Duodenal mucosa (tissue), 2 donors: Measurements from ENCODE around the gene IGF2BP2.

Experiments
- H3K27ac ChIP-seq: one replicate; pipeline ENCODE4 v1.7.0; 2013; ENCODE audit warnings: low read depth, low read length
- H3K27me3 ChIP-seq, 2 donors: one replicate each; pipeline ENCODE4 v1.7.0; 2013; ENCODE audit warnings: low read length in 2 of 2, control low read depth in 1 of 2; ENCODE audit not compliant: insufficient read depth in 2 of 2, control insufficient read depth in 1 of 2
- H3K36me3 ChIP-seq, 2 donors: one replicate each; pipeline ENCODE4 v1.7.0; 2013; ENCODE audit warnings: low read length in 2 of 2, control low read depth in 1 of 2; ENCODE audit not compliant: insufficient read depth in 2 of 2, control insufficient read depth in 1 of 2
- H3K4me1 ChIP-seq, 2 donors: one replicate each; pipeline ENCODE4 v1.7.0; 2013; ENCODE audit warnings: low read length in 2 of 2, control low read depth in 1 of 2; ENCODE audit not compliant: insufficient read depth in 2 of 2, control insufficient read depth in 1 of 2
- H3K4me3 ChIP-seq, 2 donors: one replicate each; pipeline ENCODE4 v1.7.0; 2013; ENCODE audit warnings: low read length in 2 of 2, low read depth in 1 of 2
- H3K9ac ChIP-seq, 2 donors: one replicate each; pipeline ENCODE4 v1.7.0; 2013; ENCODE audit warnings: low read length in 2 of 2, low read depth in 1 of 2
- H3K9me3 ChIP-seq, 2 donors: one replicate each; pipeline ENCODE4 v1.7.0; 2013; ENCODE audit warnings: low read length in 2 of 2, control low read depth in 1 of 2; ENCODE audit not compliant: control insufficient read depth in 1 of 2

The IGF2BP2 gene

DNA sequence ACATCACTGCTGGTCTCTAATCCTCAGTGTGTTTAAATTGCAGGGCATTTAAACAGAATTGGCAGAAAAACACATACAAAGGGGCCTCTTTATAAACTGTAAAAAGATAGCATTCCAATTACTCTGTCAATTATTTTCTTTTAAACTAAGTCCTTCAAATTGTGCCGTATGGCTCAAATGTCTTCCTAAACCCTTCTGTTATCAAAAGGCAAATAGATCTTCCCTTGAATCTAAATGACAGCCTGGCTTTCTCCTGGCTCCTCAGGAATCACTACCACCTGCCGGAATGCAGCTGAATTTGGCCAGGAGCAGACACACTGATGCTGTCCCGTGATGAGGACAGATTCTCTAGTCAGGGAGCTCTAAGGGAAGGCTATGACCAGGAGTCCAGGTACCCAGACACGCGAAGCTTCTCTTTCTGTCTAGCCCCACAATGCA is 85.6 kb downstream of the IGF2BP2 start:
- Histone ChIP-seq H3K36me3 (no peaks in the 10 kb centered on the region), H3K27me3 (no peaks in the 10 kb centered on the region), H3K9ac (no peak overlapping the region), H3K9me3 (no peaks in the 10 kb centered on the region), H3K4me1 (no peaks in the 10 kb centered on the region), H3K27ac (no peak overlapping the region), H3K4me3 (no peak overlapping the region)

DNA sequence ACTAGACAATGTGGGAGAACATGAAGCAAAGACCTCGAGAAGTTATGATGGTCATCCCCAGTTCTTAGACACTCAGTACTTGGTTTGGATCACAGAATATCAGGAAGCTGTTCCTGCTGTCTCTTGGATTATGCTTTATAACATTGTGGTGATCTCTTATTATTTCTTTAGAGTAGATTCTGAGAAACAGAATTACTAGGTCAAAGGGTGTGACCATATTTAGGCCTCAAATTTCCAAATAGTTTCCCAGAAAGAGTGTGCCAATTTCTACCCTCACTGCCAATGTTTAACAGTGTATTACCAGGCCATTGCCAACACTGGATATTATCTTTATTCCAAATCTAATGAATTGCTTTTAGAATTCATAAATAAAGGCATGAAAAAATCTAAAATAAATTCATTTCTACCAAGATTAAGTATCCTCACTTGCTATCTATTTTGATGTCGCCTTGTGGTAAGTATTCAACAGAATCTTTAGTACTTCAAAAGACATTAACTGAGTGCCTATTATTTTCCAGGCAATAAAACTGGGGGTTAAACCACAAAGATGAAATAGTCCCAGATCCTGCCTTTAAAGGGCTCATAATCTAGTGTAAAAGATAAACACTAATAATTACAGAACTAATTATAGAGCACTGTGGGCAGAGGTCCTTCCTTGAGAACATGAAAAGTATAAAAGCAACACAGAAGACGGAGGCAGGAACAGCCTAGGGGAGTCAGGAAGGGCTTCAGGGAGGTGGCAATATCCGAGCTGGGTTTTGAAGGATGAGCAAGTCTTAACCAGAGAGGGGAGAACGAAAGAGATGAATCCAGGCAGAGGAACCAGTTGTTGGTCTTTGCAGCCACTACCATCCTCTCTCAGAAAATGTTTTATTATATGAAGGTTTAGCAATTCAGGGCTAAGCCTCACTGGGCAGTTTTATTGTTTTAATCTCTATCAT is 86.8 kb downstream of the IGF2BP2 start:
- Histone ChIP-seq H3K27ac (no peak overlapping the region), H3K9me3 (no peaks in the 10 kb centered on the region), H3K9ac (no peak overlapping the region), H3K4me1 (no peaks in the 10 kb centered on the region), H3K27me3 (no peaks in the 10 kb centered on the region), H3K4me3 (no peak overlapping the region), H3K36me3 (no peaks in the 10 kb centered on the region)

DNA sequence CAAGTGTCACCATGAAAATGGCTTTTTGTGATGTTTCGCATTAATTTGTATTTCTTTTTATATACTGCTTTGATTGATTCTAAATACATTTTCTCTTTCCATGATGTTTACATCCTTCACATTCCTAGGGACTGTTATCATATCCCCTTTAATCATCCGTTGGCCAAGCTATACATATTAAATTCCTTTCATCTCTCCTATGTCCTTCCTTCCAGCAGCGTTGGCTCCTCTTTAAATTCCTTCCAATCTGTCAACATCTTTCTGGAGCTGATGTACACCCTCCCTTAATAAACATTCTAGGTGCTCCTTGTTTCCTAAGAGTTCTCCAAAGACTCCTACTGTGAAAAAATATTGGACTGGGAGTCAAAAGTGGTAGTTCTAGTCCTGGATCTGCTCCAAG is 87.8 kb downstream of the IGF2BP2 start:
- Histone ChIP-seq H3K4me3 (no peak overlapping the region), H3K27me3 (no peaks in the 10 kb centered on the region), H3K4me1 (no peaks in the 10 kb centered on the region), H3K9me3 (no peaks in the 10 kb centered on the region), H3K9ac (no peak overlapping the region), H3K36me3 (no peaks in the 10 kb centered on the region), H3K27ac (no peak overlapping the region)

DNA sequence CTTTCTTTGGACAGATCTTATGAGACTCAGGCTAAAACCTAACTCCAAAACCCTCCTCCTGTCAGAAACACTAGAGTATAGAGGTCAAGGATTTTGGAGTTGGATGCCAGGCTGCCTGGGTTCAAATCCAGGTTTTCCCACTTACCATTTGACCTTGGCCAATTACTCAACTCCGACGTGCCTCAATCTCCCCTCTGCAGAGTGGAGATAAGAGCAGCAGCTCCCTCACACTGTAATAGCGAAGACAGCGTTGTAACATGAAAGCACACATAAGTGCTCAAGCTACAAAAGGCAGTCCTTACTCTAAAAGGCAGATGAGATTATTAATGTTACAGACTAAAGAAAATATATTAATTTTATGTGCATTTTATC is 90.1 kb downstream of the IGF2BP2 start:
- H3K9ac ChIP-seq, result no peak overlapping the region
- H3K36me3 ChIP-seq, result no peaks in the 10 kb centered on the region
- no peaks in the 10 kb centered on the region for H3K27me3 ChIP-seq
- H3K27ac ChIP-seq, result no peak overlapping the region
- no peak overlapping the region for H3K4me3 ChIP-seq
- H3K4me1 ChIP-seq, result no peaks in the 10 kb centered on the region
- no peaks in the 10 kb centered on the region for H3K9me3 ChIP-seq

DNA sequence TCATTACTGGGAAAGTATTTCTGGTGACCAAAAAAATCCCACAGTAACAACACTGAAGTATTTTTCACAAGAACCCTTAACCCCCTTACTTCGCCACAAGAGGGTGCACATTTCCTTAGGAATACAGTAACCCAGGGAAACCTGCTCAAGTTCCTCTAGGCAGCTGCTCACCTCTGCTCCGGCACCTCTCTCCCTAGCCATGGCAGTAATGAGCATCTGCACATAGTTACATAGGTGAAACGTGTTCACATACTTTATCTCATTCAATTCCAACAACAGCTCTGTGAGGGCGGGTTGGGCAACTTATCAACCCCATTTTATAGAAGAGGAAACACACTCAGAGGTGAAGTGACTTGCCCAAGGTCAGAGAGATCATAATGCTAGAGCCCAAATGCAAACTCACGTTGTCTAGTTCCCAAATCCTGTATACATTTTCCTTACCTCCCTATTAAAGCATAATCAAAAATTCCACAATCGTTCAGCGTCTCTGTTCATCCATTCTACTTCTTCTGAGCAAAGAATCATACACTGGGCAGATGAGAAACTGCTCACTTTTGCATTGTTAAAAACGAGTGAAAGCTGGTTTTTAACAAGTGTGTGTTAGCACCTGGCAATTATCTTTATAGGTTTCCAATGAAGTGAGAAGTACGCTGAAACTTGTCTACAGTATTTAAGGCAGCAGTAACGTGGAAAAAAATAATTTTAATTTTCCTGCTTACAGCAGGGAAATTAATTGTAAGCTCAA is 90.7 kb downstream of the IGF2BP2 start:
- Histone ChIP-seq H3K27me3 (no peaks in the 10 kb centered on the region), H3K27ac (no peak overlapping the region), H3K9ac (no peak overlapping the region), H3K4me1 (no peaks in the 10 kb centered on the region), H3K9me3 (no peaks in the 10 kb centered on the region), H3K36me3 (no peaks in the 10 kb centered on the region), H3K4me3 (no peak overlapping the region)

DNA sequence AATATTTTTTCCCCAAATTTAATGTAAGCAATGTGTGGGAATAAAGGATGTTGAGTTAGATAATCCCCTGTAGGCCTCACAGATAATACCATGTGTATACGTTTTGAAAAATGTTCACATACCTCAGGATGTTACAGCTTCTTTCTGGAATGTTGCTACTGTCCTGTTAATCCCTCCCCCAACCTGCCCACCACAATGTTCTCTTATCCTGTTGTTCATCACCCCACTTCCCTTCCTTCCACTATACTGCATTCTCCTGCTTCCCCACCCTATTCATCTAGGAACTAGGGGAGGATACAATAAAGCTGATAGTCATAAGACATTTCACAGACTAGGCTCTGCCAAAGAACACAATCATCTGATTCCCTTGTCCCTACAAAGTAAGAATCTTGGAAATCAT is 92.1 kb downstream of the IGF2BP2 start:
- H3K27ac ChIP-seq, result no peak overlapping the region
- H3K27me3 ChIP-seq, result no peaks in the 10 kb centered on the region
- H3K9ac ChIP-seq, result no peak overlapping the region

DNA sequence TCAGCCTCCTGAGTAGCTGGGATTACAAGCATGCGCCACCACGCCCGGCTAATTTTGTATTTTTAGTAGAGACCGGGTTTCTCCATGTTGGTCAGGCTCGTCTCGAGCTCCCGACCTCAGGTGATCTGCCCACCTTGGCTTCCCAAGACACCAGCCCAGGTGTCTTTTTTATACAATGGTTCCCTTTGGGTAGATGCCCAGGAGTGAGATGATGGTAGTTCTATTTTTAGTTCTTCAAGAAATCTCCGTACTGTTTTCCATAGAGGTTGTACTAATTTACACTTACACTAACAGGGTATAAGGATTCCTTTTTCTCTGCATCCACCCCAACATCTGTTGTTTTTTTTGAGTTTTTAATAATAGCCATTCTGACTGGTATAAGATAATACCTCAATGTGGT is 94.3 kb downstream of the IGF2BP2 start:
- Histone ChIP-seq H3K27me3 (no peaks in the 10 kb centered on the region), H3K4me3 (no peak overlapping the region), H3K9ac (no peak overlapping the region), H3K36me3 (no peaks in the 10 kb centered on the region), H3K27ac (no peak overlapping the region), H3K9me3 (no peaks in the 10 kb centered on the region), H3K4me1 (no peaks in the 10 kb centered on the region)

More for the DNA sequence above, 92.1 kb downstream of the IGF2BP2 start:
- no peaks in the 10 kb centered on the region for H3K9me3 ChIP-seq
- H3K4me1 ChIP-seq, result no peaks in the 10 kb centered on the region
- H3K4me3 ChIP-seq, result no peak overlapping the region
- H3K36me3 ChIP-seq, result no peaks in the 10 kb centered on the region

DNA sequence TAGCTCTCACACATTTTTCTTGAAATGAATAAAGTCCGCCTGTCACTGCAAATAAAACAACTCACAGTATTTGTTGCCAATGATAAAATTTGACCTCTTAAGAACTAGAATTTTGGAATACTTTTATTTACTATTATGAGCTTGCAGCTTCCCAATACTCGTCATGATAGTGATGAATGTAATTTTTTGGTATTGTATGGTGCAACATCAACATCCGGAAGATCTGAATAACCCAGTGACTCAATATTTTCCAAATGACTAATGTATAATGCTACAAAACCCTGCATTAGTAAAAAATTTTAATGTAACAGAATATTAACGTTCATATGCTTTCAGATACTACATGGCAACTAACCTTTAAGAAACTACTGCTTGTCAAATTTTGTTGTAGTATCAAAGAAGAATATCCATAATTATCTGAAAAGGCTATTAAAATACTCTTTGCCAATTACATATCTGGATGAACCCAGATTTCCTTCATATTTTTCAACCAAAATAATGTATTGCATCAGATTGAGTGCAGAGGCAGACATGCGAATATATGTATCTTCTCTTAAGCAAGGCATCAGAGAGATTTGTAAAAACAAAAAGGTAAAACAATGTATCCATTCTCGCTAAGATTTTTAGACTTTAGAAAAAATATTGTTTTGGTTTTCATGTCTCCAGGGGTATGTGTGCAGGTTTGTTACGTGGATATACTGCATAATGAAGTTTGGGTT is 95.3 kb downstream of the IGF2BP2 start:
- H3K27me3 ChIP-seq, result no peaks in the 10 kb centered on the region
- no peak overlapping the region for H3K9ac ChIP-seq
- H3K9me3 ChIP-seq, result no peaks in the 10 kb centered on the region
- no peak overlapping the region for H3K27ac ChIP-seq
- no peaks in the 10 kb centered on the region for H3K36me3 ChIP-seq
- H3K4me3 ChIP-seq, result no peak overlapping the region
- H3K4me1 ChIP-seq, result no peaks in the 10 kb centered on the region

DNA sequence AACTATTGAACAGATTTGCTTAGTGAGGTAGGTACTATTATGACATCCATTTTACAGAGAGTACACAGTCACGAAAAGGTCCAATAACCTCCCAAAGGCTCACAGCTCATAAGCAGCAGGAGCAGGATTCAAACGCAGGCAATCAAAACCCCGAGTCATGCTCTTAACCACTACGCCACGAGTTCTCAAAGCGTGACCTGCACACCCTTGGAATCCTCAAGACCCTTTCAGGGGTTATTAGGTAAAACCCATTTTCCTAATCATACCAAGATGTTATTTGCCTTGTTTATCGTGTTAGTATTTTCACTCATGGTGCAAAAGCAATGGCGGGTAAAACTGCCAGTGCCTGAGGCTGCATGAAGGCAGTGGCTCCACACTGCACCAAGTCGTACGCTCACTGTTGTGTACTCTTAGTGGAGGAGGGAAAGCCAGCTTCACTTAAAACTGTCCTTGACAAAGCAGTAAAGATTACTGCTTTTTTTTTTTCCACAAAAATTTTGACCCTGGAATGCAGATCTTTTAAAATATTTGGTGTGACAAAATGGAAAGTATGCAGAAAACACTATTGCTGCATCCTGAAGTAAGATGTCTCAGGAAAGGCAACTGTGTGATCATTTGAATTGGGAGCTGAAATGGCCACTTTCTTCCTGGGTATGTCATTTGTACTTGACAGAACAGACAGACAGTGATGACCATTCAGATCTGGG is 96.1 kb downstream of the IGF2BP2 start:
- H3K9ac ChIP-seq, result no peak overlapping the region
- H3K27me3 ChIP-seq, result no peaks in the 10 kb centered on the region
- no peaks in the 10 kb centered on the region for H3K9me3 ChIP-seq
- no peaks in the 10 kb centered on the region for H3K36me3 ChIP-seq
- no peak overlapping the region for H3K27ac ChIP-seq
- H3K4me3 ChIP-seq, result no peak overlapping the region
- H3K4me1 ChIP-seq, result no peaks in the 10 kb centered on the region
